Brain microvascular endothelial cell (primary cell): ENCODE results near the gene C1QTNF5.

Source experiments
- DNase-seq: peaks from one replicate; pipeline ENCODE4 v3.0.0-alpha.2; 2020
- H3K27ac ChIP-seq: fragments of 250-450 bp; sonication (Bioruptor Pico); 2 replicates; pipeline ENCODE4 v1.5.1; 2020; ENCODE audit warnings: mild to moderate bottlenecking, moderate library complexity
- H3K27me3 ChIP-seq: fragments of 250-450 bp; sonication (Bioruptor Pico); replicated peaks from 2 replicates; pipeline ENCODE4 v1.5.1; 2020; ENCODE audit warnings: mild to moderate bottlenecking
- H3K36me3 ChIP-seq: fragments of 250-450 bp; sonication (Bioruptor Pico); replicated peaks from 2 replicates; pipeline ENCODE4 v1.5.1; 2020; ENCODE audit warnings: mild to moderate bottlenecking
- H3K4me3 ChIP-seq: 2 replicates; pipeline ENCODE4 v1.5.1; 2011; ENCODE audit warnings: low read depth, mild to moderate bottlenecking, control low read depth, low read length, moderate library complexity
- CTCF ChIP-seq: IDR thresholded peaks from 2 replicates; pipeline ENCODE4 v1.5.1; 2011; ENCODE audit warnings: low read depth, mild to moderate bottlenecking, moderate library complexity, low read length, control low read depth, inconsistent platforms; ENCODE audit errors: missing control alignments
- in situ Hi-C: cut with HindIII; loops from 2 replicates; pipeline ENCODE4 v1.10.0; 2017; ENCODE audit warnings: low sequenced_read_pairs, low pct_ligation_motif_present

The C1QTNF5 gene

GRCh38 chr11:119381181-119381988, 40.7 kb upstream of the C1QTNF5 start, which contains the start of gene USP2:
USP2 (minus strand) TSS chr11:119381690; CDS start chr11:119373480, 8,210 bp downstream.
- Histone ChIP-seq H3K27ac (peak within 1 kb of the TSS; percentile 11), H3K36me3 (no peaks in the 10 kb centered on the region), H3K27me3 (peaks cover 6% of the 10 kb centered on the region), H3K4me3 (peak within 1 kb of the TSS; percentile 56)
- TF ChIP-seq CTCF = peak; percentile 83
- DNase-seq = peak; percentile 95
- in situ Hi-C loops = no loop called here

- TF ChIP-seq CTCF = no peak
- in situ Hi-C loops = no loop called here
- Histone ChIP-seq H3K27me3 (peaks cover 6% of the 10 kb centered on the region), H3K27ac (no peak overlapping the region), H3K4me3 (peak overlapping the region; percentile 53), H3K36me3 (no peaks in the 10 kb centered on the region)
- no peak for DNase-seq
These were observed 40.1 kb upstream of the C1QTNF5 start for GRCh38 chr11:119380827-119381180.

GRCh38 chr11:119380160-119380826, 39.6 kb upstream of the C1QTNF5 start:
- Histone ChIP-seq H3K27me3 (peaks cover 6% of the 10 kb centered on the region), H3K27ac (no peak overlapping the region), H3K4me3 (no peak overlapping the region), H3K36me3 (no peaks in the 10 kb centered on the region)
- DNase-seq = no peak
- no peak for TF ChIP-seq CTCF
- in situ Hi-C loops = no loop called here

GRCh38 chr11:119378851-119379465, 38.3 kb upstream of the C1QTNF5 start:
- no peak for DNase-seq
- peaks cover 6% of the 10 kb centered on the region for H3K27me3 ChIP-seq
- in situ Hi-C loops = no loop called here
- no peak overlapping the region for H3K27ac ChIP-seq
- H3K4me3 ChIP-seq = no peak overlapping the region
- no peak for TF ChIP-seq CTCF
- no peaks in the 10 kb centered on the region for H3K36me3 ChIP-seq

GRCh38 chr11:119377961-119378667, 37.4 kb upstream of the C1QTNF5 start:
- H3K27ac ChIP-seq = no peak overlapping the region
- no peak for DNase-seq
- in situ Hi-C loops = no loop called here
- H3K4me3 ChIP-seq = no peak overlapping the region
- H3K27me3 ChIP-seq = peaks cover 4% of the 10 kb centered on the region
- no peaks in the 10 kb centered on the region for H3K36me3 ChIP-seq
- no peak for TF ChIP-seq CTCF
